ENCODE results near the gene IL15RA. TPM values are rescaled to one million over a fixed set of nuclear protein-coding genes. Genes with fewer than 3 reads are reported as not detected.

IL15RA gene
- total RNA-seq, 1 donor from 2014 or later: 3.1 TPM

- H3K4me1 Mint-ChIP-seq (ENCODE audit: low read depth, unreplicated experiment): peaks cover 4% of the 10 kb centered on the region
- peaks cover 3% of the 10 kb centered on the region for H3K36me3 ChIP-seq (ENCODE audit: insufficient read depth, low read length)
- H3K27ac ChIP-seq (ENCODE audit: low read depth, low read length): no peak overlapping the region
- no peak overlapping the region for H3K4me3 Mint-ChIP-seq (ENCODE audit: unreplicated experiment)
- H3K27me3 ChIP-seq (ENCODE audit: insufficient read depth, low read length): no peaks in the 10 kb centered on the region
- no peak for DNase-seq (ENCODE audit: low read depth)
- FAIRE-seq: no peak
- peaks cover 69% of the 10 kb centered on the region for H3K79me2 ChIP-seq (ENCODE audit: insufficient read depth, low read length)
- H3K27ac Mint-ChIP-seq (ENCODE audit: unreplicated experiment): no peak overlapping the region
- TF ChIP-seq CTCF (IDR thresholded peaks at IDR 0.05; ENCODE audit: insufficient read depth, low read depth, low read length): no peak
- TF ChIP-seq EZH2 (IDR thresholded peaks at IDR 0.05; ENCODE audit: insufficient read depth, low read length): no peak
- no peak overlapping the region for H2AFZ ChIP-seq (ENCODE audit: low read depth, low read length)
- no peak overlapping the region for H3K4me2 ChIP-seq (ENCODE audit: low read length)
- H3K4me3 ChIP-seq (ENCODE audit: insufficient read depth, low read depth, low read length): no peak overlapping the region
- H4K20me1 ChIP-seq (ENCODE audit: insufficient read depth, low read length): peaks cover 39% of the 10 kb centered on the region
- no peaks in the 10 kb centered on the region for H3K27me3 Mint-ChIP-seq (ENCODE audit: low read depth, unreplicated experiment)
- no peaks in the 10 kb centered on the region for H3K9me3 ChIP-seq (ENCODE audit: insufficient read depth, low read depth, low read length)
- no peaks in the 10 kb centered on the region for H3K9me3 Mint-ChIP-seq (ENCODE audit: unreplicated experiment)
- no peak overlapping the region for H3K9ac ChIP-seq (ENCODE audit: low read length)
- peaks cover 25% of the 10 kb centered on the region for H3K36me3 Mint-ChIP-seq (ENCODE audit: low read depth, unreplicated experiment)
- H3K4me1 ChIP-seq (ENCODE audit: insufficient read depth, low read length): no peaks in the 10 kb centered on the region
These were observed 74.7 kb downstream of the IL15RA start for GRCh38 chr10:5902511-5903274.

Other genes with a start within 250 kb of the IL15RA start
- gene GDI2, start 164.1 kb downstream of the IL15RA start, total RNA-seq: 267 and 280 TPM in 2 replicates
- 4.9 TPM in 2 replicates for gene ANKRD16, start 87.7 kb downstream of the IL15RA start, total RNA-seq
- gene FBH1, start 87.3 kb downstream of the IL15RA start, total RNA-seq: 71.5 and 73.3 TPM in 2 replicates
- gene IL2RA, start 84.8 kb upstream of the IL15RA start, total RNA-seq: not detected in 2 replicates
- gene RBM17, start 111.5 kb upstream of the IL15RA start, total RNA-seq: 69.7 and 71.3 TPM in 2 replicates
- 52.4 and 53.4 TPM in 2 replicates for gene PFKFB3, start 225.4 kb upstream of the IL15RA start, total RNA-seq